Prostate gland (tissue), 2 donors: ENCODE measurements around the gene EDEM3.

Experiments used
- POLR2A ChIP-seq: fragments of 450-650 bp; IDR thresholded peaks from one replicate; pipeline ENCODE4 v1.6.1; 2016; ENCODE audit warnings: antibody characterized with exemption, mild to moderate bottlenecking
- POLR2AphosphoS5 ChIP-seq: sonication (generic); formaldehyde crosslinking; IDR thresholded peaks from one replicate; pipeline ENCODE4 v1.6.1; 2017; ENCODE audit warnings: antibody characterized with exemption
- TF ChIP-seq, protein P1 (sequence below), 4 experiments: fragments of 200-600 bp in 2 of 4; fragments of 450-650 bp in 2 of 4; sonication (generic) in 2 of 4; IDR thresholded peaks; 1 replicate in 3 of 4; 2 replicates in 1 of 4; pipeline ENCODE4 v1.5.1; 2016 to 2019; ENCODE audit warnings: antibody characterized with exemption in 4 of 4, mild to moderate bottlenecking in 2 of 4, moderate library complexity in 2 of 4

DNA sequence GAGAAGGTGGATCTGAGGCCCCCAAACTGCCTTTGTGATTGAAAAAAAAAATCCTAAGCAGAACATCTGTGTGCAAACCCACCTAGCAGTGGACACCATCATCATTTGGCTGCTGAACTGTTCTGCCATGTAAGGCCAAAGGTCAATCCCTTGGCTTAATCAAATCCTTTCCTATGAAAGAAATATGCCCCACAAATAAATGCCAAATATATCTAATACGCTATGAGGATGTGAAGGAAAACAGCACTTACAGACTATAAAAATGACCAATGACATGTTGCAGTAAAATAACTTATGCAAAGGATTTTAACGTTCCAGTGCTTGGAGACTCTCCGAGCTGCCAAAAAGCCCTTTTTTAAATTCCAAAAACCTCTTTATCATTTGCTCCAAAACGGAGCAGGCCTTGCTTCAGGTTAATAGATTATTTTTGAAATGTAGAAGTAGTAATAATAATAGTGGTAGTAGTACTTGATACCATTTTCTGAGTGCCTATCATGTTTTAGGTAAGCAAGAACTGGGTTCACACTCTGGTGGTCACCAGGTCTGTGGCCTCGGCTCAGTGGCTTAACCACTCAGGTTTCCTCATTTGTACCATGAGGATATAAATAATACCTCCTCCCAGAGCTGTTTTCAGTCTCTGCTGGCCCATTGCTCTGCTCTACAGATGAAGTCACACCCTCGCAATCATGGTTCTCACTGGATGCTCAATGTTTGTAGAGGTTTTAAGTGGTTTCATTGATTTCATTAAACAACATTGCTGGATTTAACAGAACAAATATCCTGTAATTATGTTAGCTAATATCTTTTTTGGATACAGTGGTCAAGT lies 47.9 kb upstream of the EDEM3 start:
- TF ChIP-seq, protein P1, sequence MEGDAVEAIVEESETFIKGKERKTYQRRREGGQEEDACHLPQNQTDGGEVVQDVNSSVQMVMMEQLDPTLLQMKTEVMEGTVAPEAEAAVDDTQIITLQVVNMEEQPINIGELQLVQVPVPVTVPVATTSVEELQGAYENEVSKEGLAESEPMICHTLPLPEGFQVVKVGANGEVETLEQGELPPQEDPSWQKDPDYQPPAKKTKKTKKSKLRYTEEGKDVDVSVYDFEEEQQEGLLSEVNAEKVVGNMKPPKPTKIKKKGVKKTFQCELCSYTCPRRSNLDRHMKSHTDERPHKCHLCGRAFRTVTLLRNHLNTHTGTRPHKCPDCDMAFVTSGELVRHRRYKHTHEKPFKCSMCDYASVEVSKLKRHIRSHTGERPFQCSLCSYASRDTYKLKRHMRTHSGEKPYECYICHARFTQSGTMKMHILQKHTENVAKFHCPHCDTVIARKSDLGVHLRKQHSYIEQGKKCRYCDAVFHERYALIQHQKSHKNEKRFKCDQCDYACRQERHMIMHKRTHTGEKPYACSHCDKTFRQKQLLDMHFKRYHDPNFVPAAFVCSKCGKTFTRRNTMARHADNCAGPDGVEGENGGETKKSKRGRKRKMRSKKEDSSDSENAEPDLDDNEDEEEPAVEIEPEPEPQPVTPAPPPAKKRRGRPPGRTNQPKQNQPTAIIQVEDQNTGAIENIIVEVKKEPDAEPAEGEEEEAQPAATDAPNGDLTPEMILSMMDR (IDR thresholded peaks at IDR 0.05): no peak
- TF ChIP-seq POLR2A: no peak
- TF ChIP-seq POLR2AphosphoS5: no peak
